Transverse colon (tissue), 4 donors: ENCODE data around the gene BTF3. TPM values are rescaled to one million over a fixed set of nuclear protein-coding genes. Genes with fewer than 3 reads are reported as not detected.

Source experiments
- DNase-seq: peaks from one replicate; pipeline ENCODE4 v3.0.0-alpha.2; 2019
- H3K27ac ChIP-seq, 4 donors: fragments of 200-600 bp; sonication (generic); 2 replicates each; pipeline ENCODE4 v1.5.1; 2016 to 2018; ENCODE audit warnings: inconsistent platforms in 4 of 4
- H3K27me3 ChIP-seq: fragments of 200-600 bp; sonication (generic); 2 replicates; pipeline ENCODE4 v1.5.1; 2017; ENCODE audit warnings: inconsistent platforms
- H3K36me3 ChIP-seq, 4 donors: fragments of 200-600 bp; sonication (generic); 2 replicates each; pipeline ENCODE4 v1.5.1; 2017 to 2019; ENCODE audit warnings: inconsistent platforms in 4 of 4
- H3K4me1 ChIP-seq, 4 donors: fragments of 200-600 bp; sonication (generic); 2 replicates each; pipeline ENCODE4 v1.5.1; 2017 to 2020; ENCODE audit warnings: inconsistent platforms in 4 of 4
- H3K4me3 ChIP-seq, 4 donors: fragments of 200-600 bp; sonication (generic); 1 replicate in 1 of 4; 2 replicates in 3 of 4; pipeline versions ENCODE4 v1.5.1 to v1.6.1; 2017 to 2019; ENCODE audit warnings: inconsistent platforms in 4 of 4
- H3K9me3 ChIP-seq, 2 donors: fragments of 200-600 bp; sonication (generic); 2 replicates each; pipeline ENCODE4 v1.5.1; 2017 to 2019; ENCODE audit warnings: inconsistent platforms in 2 of 2
- EP300 ChIP-seq: sonication (generic); formaldehyde crosslinking; IDR thresholded peaks from one replicate; pipeline ENCODE4 v1.6.1; 2017; ENCODE audit warnings: antibody characterized with exemption, low read depth
- POLR2A ChIP-seq: fragments of 450-650 bp; IDR thresholded peaks from one replicate; pipeline ENCODE4 v1.6.1; 2016; ENCODE audit warnings: antibody characterized with exemption, mild to moderate bottlenecking, moderate library complexity
- POLR2AphosphoS5 ChIP-seq, 3 donors: sonication (generic); formaldehyde crosslinking; IDR thresholded peaks; one replicate each; pipeline ENCODE4 v1.6.1; 2016; ENCODE audit warnings: antibody characterized with exemption in 3 of 3
- WGBS, 2 donors: methylation state at CpG; one replicate each; pipeline ENCODE4 v1.1.5; 2018; ENCODE audit warnings: low coverage in 1 of 2; 5-methylcytosine and 5-hydroxymethylcytosine counted together
- in situ Hi-C, 4 donors: fragments of 200-750 bp; cut with MboI; loops; one replicate each; pipeline versions ENCODE4 v1.15.0 to v1.15.1; 2017; ENCODE audit warnings: low sequenced_read_pairs in 3 of 4, low pct_ligation_motif_present in 1 of 4, low pct_unique_long_range_greater_than_20kb in 1 of 4
- intact Hi-C: fragments of 100-400 bp; cut with DNase I; formaldehyde crosslinking; loops from one replicate; pipeline ENCODE4 v1.15.1; 2023; ENCODE audit warnings: low total_unique reads
- total RNA-seq, 4 donors: library from RNA; depleted of rRNA; stranded (reverse); fragments of >200 nt; gene quantifications; one replicate each; pipeline ENCODE4 v1.1.0, GENCODE V29; 2016
- TF ChIP-seq, protein P1 (sequence below), 5 experiments: fragments of 200-600 bp in 3 of 5; fragments of 450-650 bp in 2 of 5; sonication (generic) in 3 of 5; IDR thresholded peaks; 1 replicate in 2 of 5; 2 replicates in 3 of 5; pipeline ENCODE4 v1.5.1; 2016 to 2017; ENCODE audit warnings: antibody characterized with exemption in 5 of 5, inconsistent platforms in 3 of 5, mild to moderate bottlenecking in 2 of 5, moderate library complexity in 1 of 5

Gene BTF3
- total RNA-seq, 4 donors from 2014 or later = 312 to 416 (median 396) TPM

DNA sequence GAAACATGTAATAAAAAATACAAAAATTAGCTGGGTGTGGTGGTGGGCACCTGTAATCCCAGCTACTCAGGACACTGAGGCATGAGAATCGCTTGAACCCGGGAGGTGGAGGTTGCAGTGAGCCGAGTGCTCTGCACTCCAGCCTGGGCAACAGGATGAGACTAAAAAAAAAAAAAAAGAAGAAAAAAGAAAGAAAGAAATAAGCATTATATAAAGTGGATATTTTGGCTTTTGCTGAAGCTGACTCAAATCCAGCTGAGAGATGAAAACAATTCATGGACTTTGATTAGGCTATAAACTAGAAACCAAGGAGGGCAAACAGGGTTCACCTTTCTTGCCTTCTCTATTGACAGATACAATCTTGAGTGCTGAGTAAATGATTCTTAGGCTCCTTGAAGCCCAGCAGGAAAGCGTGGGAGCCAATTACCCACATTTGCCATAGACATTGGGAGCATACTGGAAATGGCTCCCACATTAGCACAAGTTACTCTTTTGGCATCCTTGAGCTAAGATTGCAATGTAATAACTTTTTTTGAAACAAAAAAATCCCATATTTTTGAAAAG is 2.4 kb upstream of the BTF3 start:
- Histone ChIP-seq H3K4me1 (peaks cover 6 to 50% (median 29%) of the 10 kb centered on the region in 4 donors), H3K27me3 (peaks cover 16% of the 10 kb centered on the region), H3K9me3 (no peaks in the 10 kb centered on the region), H3K27ac (peak overlapping the region in 3 of 4 donors; percentile 36 to 99 (median 89)), H3K36me3 (no peaks in the 10 kb centered on the region), H3K4me3 (no peak overlapping the region)
- DNase-seq = no peak
- in situ Hi-C loops (no loop called here), intact Hi-C loops (no loop called here)
- 68 to 72% methylated on average over 3 to 4 of the region's 4 CpGs for WGBS, 2 donors
- TF ChIP-seq POLR2AphosphoS5 (IDR thresholded peaks at IDR 0.05) = peak in 1 of 3 donors; percentile 15
- TF ChIP-seq EP300 = no peak
- TF ChIP-seq POLR2A = no peak
- TF ChIP-seq, protein P1, sequence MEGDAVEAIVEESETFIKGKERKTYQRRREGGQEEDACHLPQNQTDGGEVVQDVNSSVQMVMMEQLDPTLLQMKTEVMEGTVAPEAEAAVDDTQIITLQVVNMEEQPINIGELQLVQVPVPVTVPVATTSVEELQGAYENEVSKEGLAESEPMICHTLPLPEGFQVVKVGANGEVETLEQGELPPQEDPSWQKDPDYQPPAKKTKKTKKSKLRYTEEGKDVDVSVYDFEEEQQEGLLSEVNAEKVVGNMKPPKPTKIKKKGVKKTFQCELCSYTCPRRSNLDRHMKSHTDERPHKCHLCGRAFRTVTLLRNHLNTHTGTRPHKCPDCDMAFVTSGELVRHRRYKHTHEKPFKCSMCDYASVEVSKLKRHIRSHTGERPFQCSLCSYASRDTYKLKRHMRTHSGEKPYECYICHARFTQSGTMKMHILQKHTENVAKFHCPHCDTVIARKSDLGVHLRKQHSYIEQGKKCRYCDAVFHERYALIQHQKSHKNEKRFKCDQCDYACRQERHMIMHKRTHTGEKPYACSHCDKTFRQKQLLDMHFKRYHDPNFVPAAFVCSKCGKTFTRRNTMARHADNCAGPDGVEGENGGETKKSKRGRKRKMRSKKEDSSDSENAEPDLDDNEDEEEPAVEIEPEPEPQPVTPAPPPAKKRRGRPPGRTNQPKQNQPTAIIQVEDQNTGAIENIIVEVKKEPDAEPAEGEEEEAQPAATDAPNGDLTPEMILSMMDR (IDR thresholded peaks at IDR 0.05) = no peak

DNA sequence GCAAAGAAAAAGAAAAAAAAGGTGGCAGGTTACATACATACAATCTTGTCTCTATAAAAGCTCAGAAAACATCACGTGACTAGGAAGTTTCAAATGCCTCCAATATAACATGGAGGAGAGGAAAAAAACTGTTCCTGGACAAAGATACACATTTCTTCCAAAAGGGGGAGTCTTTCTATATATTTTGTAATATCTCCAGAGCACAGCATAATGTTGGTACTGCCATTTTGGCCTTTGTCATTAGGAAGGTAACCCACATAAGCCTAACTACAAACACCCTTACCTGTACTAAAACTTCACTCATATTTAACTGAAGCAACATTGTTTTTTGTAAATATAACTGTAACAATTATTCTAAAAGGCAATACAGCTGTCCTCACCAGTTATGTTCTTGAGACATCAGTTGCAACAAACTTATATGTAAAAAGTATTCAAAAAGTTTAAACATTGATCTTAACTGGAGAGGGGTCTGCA is 1.2 kb upstream of the BTF3 start:
- WGBS, 2 donors = 55 to 64% methylated on average over 1 of the region's 1 CpG
- no peak for DNase-seq
- TF ChIP-seq, protein P1 (IDR thresholded peaks at IDR 0.05) = peak in 4 of 5 experiments; percentile 20 to 64 (median 36)
- TF ChIP-seq EP300 (no peak), POLR2A (no peak)
- Histone ChIP-seq H3K9me3 (no peaks in the 10 kb centered on the region), H3K4me3 (no peak overlapping the region), H3K36me3 (no peaks in the 10 kb centered on the region), H3K27me3 (peaks cover 7% of the 10 kb centered on the region), H3K4me1 (peaks cover 6 to 60% (median 36%) of the 10 kb centered on the region in 4 donors), H3K27ac (peak overlapping the region in 3 of 4 donors; percentile 36 to 99 (median 89))
- in situ Hi-C loops = no loop called here
- intact Hi-C loops = no loop called here

DNA sequence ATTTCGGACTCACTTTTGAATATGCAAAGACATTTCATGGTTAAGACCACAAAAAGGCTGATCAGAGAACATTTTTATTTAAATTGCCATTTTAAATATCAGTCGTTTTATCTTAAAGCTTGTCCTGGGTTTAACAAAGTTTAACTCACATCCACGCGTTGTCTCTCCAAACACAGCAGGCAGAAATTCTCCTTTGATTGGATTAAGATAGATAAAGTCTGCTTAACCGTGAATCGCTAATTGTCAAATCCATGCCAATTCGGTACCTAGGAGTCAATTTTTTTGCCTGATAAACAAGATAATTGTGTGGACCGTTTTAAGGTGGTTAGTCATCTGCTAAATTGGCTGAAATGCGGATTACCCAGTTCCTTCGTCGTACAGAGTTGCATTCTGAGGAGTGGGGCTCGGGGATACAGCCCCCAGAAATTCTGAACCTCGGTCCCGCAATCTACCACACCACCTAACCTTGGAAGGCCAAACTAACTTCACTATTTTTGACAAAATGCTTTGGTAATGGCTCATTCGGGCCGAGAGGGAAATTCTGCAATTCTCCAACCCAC is 665 bp upstream of the BTF3 start:
- in situ Hi-C loops = no loop called here

DNA sequence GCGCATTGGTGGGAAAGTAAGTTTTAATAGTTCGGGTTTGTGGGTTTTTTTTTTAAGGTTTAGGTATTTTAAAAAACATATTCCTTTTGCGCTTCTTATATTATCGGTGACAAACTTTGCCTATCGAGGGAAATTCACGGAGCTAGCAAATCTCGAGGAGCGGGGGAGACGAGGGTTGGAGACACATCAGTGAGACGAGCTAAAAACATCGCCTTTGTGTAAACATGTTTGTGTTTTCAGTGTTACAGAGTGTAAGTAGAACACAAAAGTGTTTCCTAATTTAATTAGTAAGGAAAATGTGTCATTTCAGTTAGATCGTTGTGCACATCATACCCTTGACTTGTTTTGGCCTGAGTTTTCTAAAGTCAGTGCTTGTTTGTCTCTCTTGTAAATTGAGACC is 945 bp downstream of the BTF3 start:
- Histone ChIP-seq H3K4me1 (peaks cover 6 to 62% (median 38%) of the 10 kb centered on the region in 4 donors), H3K9me3 (no peaks in the 10 kb centered on the region), H3K36me3 (peaks cover 0 to 22% (median 10%) of the 10 kb centered on the region in 4 donors), H3K4me3 (peak overlapping the region; percentile 80 to 99 (median 89)), H3K27me3 (no peaks in the 10 kb centered on the region), H3K27ac (peak overlapping the region; percentile 89 to 99 (median 95))
- in situ Hi-C loops = no loop called here
- no peak for DNase-seq
- no peak for TF ChIP-seq POLR2AphosphoS5 (IDR thresholded peaks at IDR 0.05)
- no peak for TF ChIP-seq POLR2A
- TF ChIP-seq EP300 = no peak
- TF ChIP-seq, protein P1 (IDR thresholded peaks at IDR 0.05) = no peak
- intact Hi-C loops = no loop called here
- WGBS, 2 donors = 3 to 7% methylated on average over 10 to 12 of the region's 12 CpGs

More for the DNA sequence above, 665 bp upstream of the BTF3 start:
- Histone ChIP-seq H3K4me3 (peak overlapping the region; percentile 80 to 99 (median 89)), H3K27ac (peak overlapping the region; percentile 89 to 99 (median 95)), H3K36me3 (peaks cover 0 to 5% (median 2%) of the 10 kb centered on the region in 4 donors), H3K27me3 (peaks cover 4% of the 10 kb centered on the region), H3K9me3 (no peaks in the 10 kb centered on the region), H3K4me1 (peaks cover 6 to 62% (median 38%) of the 10 kb centered on the region in 4 donors)
- WGBS, 2 donors = 64 to 73% methylated on average over 13 to 16 of the region's 16 CpGs
- DNase-seq = no peak
- intact Hi-C loops = no loop called here
- TF ChIP-seq EP300 = no peak
- TF ChIP-seq, protein P1 (IDR thresholded peaks at IDR 0.05) = no peak
- TF ChIP-seq POLR2AphosphoS5 (IDR thresholded peaks at IDR 0.05) = no peak
- TF ChIP-seq POLR2A = no peak
